Tibial nerve (tissue), 4 donors: ENCODE data around the gene CBARP. TPM values are rescaled to one million over a fixed set of nuclear protein-coding genes. Genes with fewer than 3 reads are reported as not detected.

Experiments used
- DNase-seq, 2 donors: peaks; one replicate each; pipeline ENCODE4 v3.0.0-alpha.2; 2019; ENCODE audit warnings: low spot score in 2 of 2
- H3K27ac ChIP-seq, 4 donors: fragments of 200-600 bp; sonication (generic) in 3 of 4; one replicate each; pipeline ENCODE4 v1.5.1; 2017 to 2019; ENCODE audit warnings: mild to moderate bottlenecking in 1 of 4
- H3K27me3 ChIP-seq, 2 donors: fragments of 200-600 bp; sonication (generic) in 1 of 2; one replicate each; pipeline versions ENCODE4 v1.5.1 to v1.6.0; 2017 to 2019
- H3K36me3 ChIP-seq, 3 donors: fragments of 200-600 bp; sonication (generic); one replicate each; pipeline ENCODE4 v1.5.1; 2018 to 2019
- H3K4me1 ChIP-seq, 4 donors: fragments of 200-600 bp; sonication (generic) in 3 of 4; one replicate each; pipeline ENCODE4 v1.5.1; 2017 to 2019
- H3K4me3 ChIP-seq, 4 donors: fragments of 200-600 bp; sonication (generic) in 3 of 4; one replicate each; pipeline ENCODE4 v1.5.1; 2017 to 2019; ENCODE audit warnings: mild to moderate bottlenecking in 1 of 4, moderate library complexity in 1 of 4
- H3K9me3 ChIP-seq, 4 donors: fragments of 200-600 bp; sonication (generic) in 3 of 4; one replicate each; pipeline ENCODE4 v1.5.1; 2017 to 2019
- EP300 ChIP-seq, 2 donors: sonication (generic); formaldehyde crosslinking; IDR thresholded peaks; one replicate each; pipeline ENCODE4 v1.6.1; 2017; ENCODE audit warnings: antibody characterized with exemption in 2 of 2, mild to moderate bottlenecking in 1 of 2
- POLR2A ChIP-seq, 2 donors: fragments of 450-650 bp; IDR thresholded peaks; one replicate each; pipeline ENCODE4 v1.6.1; 2017; ENCODE audit warnings: antibody characterized with exemption in 2 of 2, mild to moderate bottlenecking in 2 of 2, moderate library complexity in 2 of 2
- WGBS, 2 donors: methylation state at CpG; one replicate each; pipeline ENCODE4 v1.1.5; 2018; 5-methylcytosine and 5-hydroxymethylcytosine counted together
- total RNA-seq, 4 donors: library from RNA; depleted of rRNA; stranded (reverse); fragments of >200 nt; gene quantifications; one replicate each; pipeline ENCODE4 v1.1.0, GENCODE V29; 2016
- TF ChIP-seq, protein P1 (sequence below), 5 experiments: fragments of 200-600 bp in 3 of 5; fragments of 450-650 bp in 2 of 5; sonication (generic) in 3 of 5; IDR thresholded peaks; one replicate each; pipeline ENCODE4 v1.5.1; 2016 to 2019; ENCODE audit warnings: antibody characterized with exemption in 5 of 5, mild to moderate bottlenecking in 3 of 5, moderate library complexity in 2 of 5

The CBARP gene
- total RNA-seq, 4 donors from 2014 or later: 0.22 to 3.9 (median 1.4) TPM

DNA sequence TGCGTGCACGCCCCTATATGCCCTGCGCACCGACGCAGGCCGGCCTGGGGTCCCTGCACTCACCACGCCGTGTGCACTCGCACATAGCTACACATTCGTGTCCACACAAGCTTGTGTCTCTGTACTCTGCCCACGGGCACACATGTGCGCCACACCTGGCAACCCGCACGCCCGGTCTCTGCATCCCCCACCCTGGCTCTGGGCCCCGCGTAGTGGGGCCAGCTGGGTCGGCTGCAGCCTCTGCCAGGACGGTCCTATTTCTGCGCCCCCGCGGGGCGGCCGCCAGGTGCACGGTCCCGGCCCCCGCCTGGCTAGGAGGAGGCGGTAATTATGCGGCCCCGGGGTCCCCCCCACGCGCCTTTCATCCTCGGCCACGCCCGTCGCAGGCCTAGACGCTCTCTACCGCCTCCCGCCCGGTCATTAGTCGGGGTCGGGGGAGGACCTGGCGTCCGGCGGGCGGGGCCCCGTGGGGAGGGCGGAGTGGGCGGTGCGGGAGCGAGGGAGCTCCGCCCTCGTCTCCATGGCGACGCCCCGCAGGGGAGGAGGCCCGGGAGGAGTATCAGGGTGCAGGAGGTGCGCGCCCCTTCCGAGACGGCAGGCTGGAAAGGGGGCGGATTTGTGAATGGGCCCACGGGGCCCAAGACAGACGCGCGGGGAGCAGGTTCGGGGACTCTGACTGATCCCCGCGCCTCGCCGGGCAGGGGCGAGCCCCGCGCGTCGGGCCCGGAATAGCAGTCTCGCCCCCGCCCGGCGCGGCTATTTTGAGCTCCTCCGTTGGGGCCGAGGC lies 28.5 kb upstream of the CBARP start:
- TF ChIP-seq, protein P1, sequence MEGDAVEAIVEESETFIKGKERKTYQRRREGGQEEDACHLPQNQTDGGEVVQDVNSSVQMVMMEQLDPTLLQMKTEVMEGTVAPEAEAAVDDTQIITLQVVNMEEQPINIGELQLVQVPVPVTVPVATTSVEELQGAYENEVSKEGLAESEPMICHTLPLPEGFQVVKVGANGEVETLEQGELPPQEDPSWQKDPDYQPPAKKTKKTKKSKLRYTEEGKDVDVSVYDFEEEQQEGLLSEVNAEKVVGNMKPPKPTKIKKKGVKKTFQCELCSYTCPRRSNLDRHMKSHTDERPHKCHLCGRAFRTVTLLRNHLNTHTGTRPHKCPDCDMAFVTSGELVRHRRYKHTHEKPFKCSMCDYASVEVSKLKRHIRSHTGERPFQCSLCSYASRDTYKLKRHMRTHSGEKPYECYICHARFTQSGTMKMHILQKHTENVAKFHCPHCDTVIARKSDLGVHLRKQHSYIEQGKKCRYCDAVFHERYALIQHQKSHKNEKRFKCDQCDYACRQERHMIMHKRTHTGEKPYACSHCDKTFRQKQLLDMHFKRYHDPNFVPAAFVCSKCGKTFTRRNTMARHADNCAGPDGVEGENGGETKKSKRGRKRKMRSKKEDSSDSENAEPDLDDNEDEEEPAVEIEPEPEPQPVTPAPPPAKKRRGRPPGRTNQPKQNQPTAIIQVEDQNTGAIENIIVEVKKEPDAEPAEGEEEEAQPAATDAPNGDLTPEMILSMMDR (IDR thresholded peaks at IDR 0.05): no peak
- TF ChIP-seq POLR2A (IDR thresholded peaks at IDR 0.05): no peak
- no peak for TF ChIP-seq EP300 (IDR thresholded peaks at IDR 0.05)
- WGBS, 2 donors: 3 to 4% methylated on average over 46 to 49 of the region's 84 CpGs
- Histone ChIP-seq H3K27me3 (no peaks in the 10 kb centered on the region), H3K9me3 (no peaks in the 10 kb centered on the region), H3K27ac (peak overlapping the region; percentile 71 to 99 (median 95)), H3K36me3 (peaks cover 0 to 7% (median 0%) of the 10 kb centered on the region in 3 donors), H3K4me1 (peaks cover 11 to 89% (median 73%) of the 10 kb centered on the region in 4 donors), H3K4me3 (peak overlapping the region; percentile 24 to 60 (median 40))
- no peak for DNase-seq

DNA sequence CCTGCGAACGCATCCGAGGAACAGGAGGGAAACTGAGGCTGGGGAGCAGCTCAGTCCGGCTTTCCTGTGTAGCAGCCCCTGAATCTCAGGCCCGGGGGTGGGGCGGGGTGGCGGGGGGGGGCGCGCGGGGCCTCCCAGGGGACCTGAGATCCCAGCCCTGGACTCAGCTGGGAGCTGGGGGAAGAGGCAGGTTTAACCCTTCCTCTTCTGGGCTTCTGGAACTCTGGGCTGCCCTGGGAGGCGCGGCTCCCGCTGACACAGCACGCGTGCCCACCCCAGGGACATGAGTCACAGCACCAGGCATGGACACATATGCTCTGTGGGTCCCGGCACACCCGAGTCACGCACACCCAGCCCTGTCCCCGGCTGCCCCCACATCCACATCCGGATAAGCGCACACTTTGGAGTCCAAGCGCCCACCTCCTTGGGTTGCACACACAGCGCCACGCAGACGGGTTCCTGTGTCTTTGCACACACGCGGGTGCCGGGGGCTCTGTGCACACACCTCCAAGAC lies 27.9 kb upstream of the CBARP start:
- DNase-seq: no peak
- Histone ChIP-seq H3K27ac (peak overlapping the region; percentile 71 to 99 (median 95)), H3K9me3 (no peaks in the 10 kb centered on the region), H3K4me3 (peak overlapping the region; percentile 24 to 60 (median 40)), H3K27me3 (no peaks in the 10 kb centered on the region), H3K36me3 (peaks cover 0 to under 1% (median 0%) of the 10 kb centered on the region in 3 donors), H3K4me1 (peaks cover 8 to 86% (median 70%) of the 10 kb centered on the region in 4 donors)
- WGBS, 2 donors: 6 to 12% methylated on average over 12 to 15 of the region's 28 CpGs
- TF ChIP-seq POLR2A (IDR thresholded peaks at IDR 0.05) (no peak), EP300 (IDR thresholded peaks at IDR 0.05) (no peak)
- TF ChIP-seq, protein P1 (IDR thresholded peaks at IDR 0.05): no peak

DNA sequence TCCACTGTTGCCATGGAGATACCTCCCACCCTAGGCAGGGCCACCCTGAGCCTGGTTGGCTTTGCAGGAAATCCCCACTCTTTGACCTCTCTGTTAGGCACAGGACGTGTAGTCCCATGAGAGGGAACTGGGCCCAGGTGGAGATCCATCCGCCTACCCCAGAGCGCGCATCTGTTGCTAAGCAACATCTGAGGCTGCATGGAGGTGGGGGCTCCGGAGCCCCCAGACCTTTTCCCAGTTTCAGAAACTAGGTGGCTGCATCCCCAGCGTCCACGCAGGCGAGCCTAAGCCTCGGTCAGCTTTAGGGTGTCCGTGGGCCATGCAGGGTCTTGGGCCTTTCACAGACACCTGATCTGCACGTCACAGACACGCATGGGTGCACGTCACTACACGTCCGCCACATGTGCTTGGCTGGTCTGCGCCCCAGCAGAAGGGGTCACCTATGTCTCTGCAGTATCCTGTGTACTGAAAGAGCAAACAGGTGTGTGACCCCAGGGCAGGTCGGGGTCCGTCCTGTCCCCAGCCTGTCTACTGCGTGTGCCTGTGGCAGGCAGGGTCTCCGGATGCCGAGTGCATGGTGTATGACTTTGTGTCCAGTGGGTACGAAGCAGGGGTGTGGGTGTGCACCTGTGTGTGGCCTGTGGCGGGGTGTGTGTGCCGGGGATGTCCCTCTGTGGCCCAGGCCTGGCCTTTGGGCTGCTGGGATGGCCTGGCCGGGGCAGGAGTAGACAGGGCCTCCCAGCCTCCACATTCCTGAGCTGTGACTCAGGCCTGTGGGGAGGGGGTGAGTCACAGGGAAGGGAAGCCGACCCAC lies 27.2 kb upstream of the CBARP start:
- H3K27ac ChIP-seq: peak overlapping the region; percentile 71 to 99 (median 95)
- WGBS, 2 donors: 61 to 64% methylated on average over 25 to 26 of the region's 26 CpGs
- DNase-seq: no peak
- peak in 1 of 2 donors; percentile 65 for TF ChIP-seq EP300 (IDR thresholded peaks at IDR 0.05)
- TF ChIP-seq, protein P1 (IDR thresholded peaks at IDR 0.05): no peak
- H3K36me3 ChIP-seq: no peaks in the 10 kb centered on the region
- H3K4me1 ChIP-seq: peaks cover 3 to 86% (median 70%) of the 10 kb centered on the region in 4 donors
- no peaks in the 10 kb centered on the region for H3K9me3 ChIP-seq
- H3K27me3 ChIP-seq: no peaks in the 10 kb centered on the region
- no peak overlapping the region for H3K4me3 ChIP-seq

DNA sequence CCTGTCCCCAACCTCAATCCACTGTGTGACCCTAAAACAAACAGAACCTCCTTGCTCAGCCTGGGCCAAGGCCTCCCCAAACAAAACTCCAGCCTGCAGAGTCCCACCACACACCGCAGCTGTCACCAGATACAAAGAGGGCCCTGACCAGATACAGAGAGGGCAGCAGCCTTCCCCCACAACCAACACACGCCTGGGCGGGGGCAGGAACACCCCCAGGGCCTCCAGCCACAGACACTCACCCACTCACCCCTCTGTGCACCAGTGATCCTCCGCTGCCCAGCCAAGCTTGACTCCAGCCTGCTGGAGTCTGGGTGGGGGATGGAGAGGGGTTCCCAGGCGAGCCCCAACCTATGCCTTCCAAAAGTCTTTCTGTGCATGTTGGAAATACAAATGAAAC lies 25.4 kb upstream of the CBARP start:
- TF ChIP-seq POLR2A (IDR thresholded peaks at IDR 0.05): no peak
- TF ChIP-seq, protein P1 (IDR thresholded peaks at IDR 0.05): no peak
- TF ChIP-seq EP300 (IDR thresholded peaks at IDR 0.05): no peak
- peak overlapping the region; percentile 76 to 99 (median 95) for H3K27ac ChIP-seq
- H3K27me3 ChIP-seq: no peaks in the 10 kb centered on the region
- peaks cover 0 to 2% (median 0%) of the 10 kb centered on the region in 3 donors for H3K36me3 ChIP-seq
- H3K4me3 ChIP-seq: no peak overlapping the region
- WGBS, 2 donors: 43 to 53% methylated on average over 5 of the region's 5 CpGs
- peaks cover 3 to 96% (median 79%) of the 10 kb centered on the region in 4 donors for H3K4me1 ChIP-seq
- H3K9me3 ChIP-seq: no peaks in the 10 kb centered on the region
- DNase-seq: no peak
